T1000 (cell line): ENCODE data around the gene KCNA1.
"Not testable (repeated sequence)": the region's sequence is repeated elsewhere in the genome, so short reads cannot be mapped to it uniquely, and the experiment has no call there.

Source experiments
- DNase-seq: peaks from one replicate; lab custom pipeline; 2025; ENCODE audit warnings: mixed read lengths; lab: John Stamatoyannopoulos, UW

KCNA1 gene

GRCh38 chr12:4909734-4910501 lies at the start of gene KCNA1:
KCNA1 (plus strand) TSS chr12:4909905; CDS start chr12:4911379, 1,474 bp downstream.
- DNase-seq: no peak

GRCh38 chr12:4860741-4861140 lies 49.0 kb upstream of the KCNA1 start:
- no peak for DNase-seq

- DNase-seq: no peak
Measured at GRCh38 chr12:4862809-4863208, 46.9 kb upstream of the KCNA1 start.

GRCh38 chr12:4864575-4864974 lies 45.1 kb upstream of the KCNA1 start:
- no peak for DNase-seq

- no peak for DNase-seq
Measured at GRCh38 chr12:4865246-4865645, 44.5 kb upstream of the KCNA1 start.

GRCh38 chr12:4866299-4866698 lies 43.4 kb upstream of the KCNA1 start:
- no peak for DNase-seq

- DNase-seq: no peak
Measured at GRCh38 chr12:4867384-4867783, 42.3 kb upstream of the KCNA1 start.

- no peak for DNase-seq
Measured at GRCh38 chr12:4870423-4870822, 39.3 kb upstream of the KCNA1 start.

GRCh38 chr12:4871514-4871913 lies 38.2 kb upstream of the KCNA1 start:
- DNase-seq: no peak

- DNase-seq: no peak
Measured at GRCh38 chr12:4873947-4874346, 35.8 kb upstream of the KCNA1 start.

GRCh38 chr12:4874671-4875070 lies 35.0 kb upstream of the KCNA1 start:
- DNase-seq: no peak

- DNase-seq: not testable (repeated sequence)
Measured at GRCh38 chr12:4879481-4879880, 30.2 kb upstream of the KCNA1 start.

- DNase-seq: no peak
Measured at GRCh38 chr12:4881266-4882064, 28.2 kb upstream of the KCNA1 start.

GRCh38 chr12:4891866-4892265 lies 17.8 kb upstream of the KCNA1 start:
- DNase-seq: no peak

GRCh38 chr12:4892418-4892817 lies 17.3 kb upstream of the KCNA1 start:
- no peak for DNase-seq

- no peak for DNase-seq
Measured at GRCh38 chr12:4894019-4894418, 15.7 kb upstream of the KCNA1 start.

GRCh38 chr12:4899364-4899763 lies 10.3 kb upstream of the KCNA1 start:
- no peak for DNase-seq

- no peak for DNase-seq
Measured at GRCh38 chr12:4900327-4900726, 9.4 kb upstream of the KCNA1 start.

- no peak for DNase-seq
Measured at GRCh38 chr12:4905316-4905715, 4.4 kb upstream of the KCNA1 start.

GRCh38 chr12:4908684-4909409 lies 858 bp upstream of the KCNA1 start:
- DNase-seq: no peak

GRCh38 chr12:4909410-4909733 lies 333 bp upstream of the KCNA1 start:
- DNase-seq: no peak

- DNase-seq: no peak
Measured at GRCh38 chr12:4910502-4911315, 1.0 kb downstream of the KCNA1 start.
